ENCODE results near the gene EFCAB8.

The EFCAB8 gene

GRCh38 chr20:32970973-32971300, 112.2 kb downstream of the EFCAB8 start:
- TF ChIP-seq CSDC2 (CRISPR knock-in tag; IDR thresholded peaks at IDR 0.05): no peak
- no peak for TF ChIP-seq ZNF565 (CRISPR knock-in tag; conservative IDR thresholded peaks at IDR 0.05; ENCODE audit: low read depth)
- TF ChIP-seq CREB5 (CRISPR knock-in tag; IDR thresholded peaks at IDR 0.05; ENCODE audit: low read depth): no peak
- TF ChIP-seq RARB (CRISPR knock-in tag; IDR thresholded peaks at IDR 0.05): no peak
- no peak for TF ChIP-seq SNAI2 (CRISPR knock-in tag; IDR thresholded peaks at IDR 0.05)

GRCh38 chr20:32971703-32972161, 113.0 kb downstream of the EFCAB8 start:
- ATAC-seq: no peak
- TF ChIP-seq ZNF70 (CRISPR knock-in tag; IDR thresholded peaks at IDR 0.05): no peak
- TF ChIP-seq TSHZ2 (CRISPR knock-in tag; IDR thresholded peaks at IDR 0.05): no peak

More at GRCh38 chr20:32970973-32971300, 112.2 kb downstream of the EFCAB8 start:
- no peak for ATAC-seq

GRCh38 chr20:32972181-32973076, 113.7 kb downstream of the EFCAB8 start:
- TF ChIP-seq PPARA (CRISPR knock-in tag; IDR thresholded peaks at IDR 0.05; ENCODE audit: borderline replicate concordance) (no peak), GLIS3 (CRISPR knock-in tag; IDR thresholded peaks at IDR 0.05) (no peak), CSRNP3 (CRISPR knock-in tag; IDR thresholded peaks at IDR 0.05) (no peak), TSHZ2 (CRISPR knock-in tag; IDR thresholded peaks at IDR 0.05) (no peak), ISL1 (CRISPR knock-in tag; IDR thresholded peaks at IDR 0.05) (no peak), PATZ1 (CRISPR knock-in tag; IDR thresholded peaks at IDR 0.05; ENCODE audit: borderline replicate concordance) (no peak), CREB5 (CRISPR knock-in tag; IDR thresholded peaks at IDR 0.05; ENCODE audit: low read depth) (no peak), ARNTL (CRISPR knock-in tag; IDR thresholded peaks at IDR 0.05; ENCODE audit: borderline replicate concordance, low read depth) (no peak), SNAI2 (CRISPR knock-in tag; IDR thresholded peaks at IDR 0.05) (no peak), CSDC2 (CRISPR knock-in tag; IDR thresholded peaks at IDR 0.05) (no peak), ZFP3 (CRISPR knock-in tag; IDR thresholded peaks at IDR 0.05) (no peak), ZNF70 (CRISPR knock-in tag; IDR thresholded peaks at IDR 0.05) (no peak), ZC3H10 (CRISPR knock-in tag; IDR thresholded peaks at IDR 0.05) (no peak), ZNF8 (CRISPR knock-in tag; IDR thresholded peaks at IDR 0.05) (no peak), ZNF565 (CRISPR knock-in tag; conservative IDR thresholded peaks at IDR 0.05; ENCODE audit: low read depth) (no peak), TCF4 (CRISPR knock-in tag; IDR thresholded peaks at IDR 0.05; ENCODE audit: borderline replicate concordance) (no peak), RARB (CRISPR knock-in tag; IDR thresholded peaks at IDR 0.05) (no peak), OSR1 (CRISPR knock-in tag; IDR thresholded peaks at IDR 0.05) (no peak)
- no peak for ATAC-seq

Data from SK-N-SH treated with all-trans-retinoic acid at 6 μM for 48 hours (cell line).